SK-N-SH treated with all-trans-retinoic acid at 6 μM for 48 hours (cell line): ENCODE measurements around the gene RPAP3.
"Not testable (repeated sequence)": the region's sequence is repeated elsewhere in the genome, so short reads cannot be mapped to it uniquely, and the experiment has no call there.

Experiments
- BACH2 ChIP-seq: fragments of 250-450 bp; sonication (Bioruptor Pico); IDR thresholded peaks from 2 replicates; pipeline ENCODE4 v1.9.0; 2021; ENCODE audit warnings: mild to moderate bottlenecking, borderline replicate concordance
- PPARA ChIP-seq: fragments of 250-450 bp; sonication (Bioruptor Pico); IDR thresholded peaks from 2 replicates; pipeline ENCODE4 v1.5.0; 2020; ENCODE audit warnings: mild to moderate bottlenecking, borderline replicate concordance
- RARB ChIP-seq: fragments of 250-450 bp; sonication (Bioruptor Pico); IDR thresholded peaks from 2 replicates; pipeline ENCODE4 v1.8.0; 2021; ENCODE audit warnings: mild to moderate bottlenecking, moderate library complexity
- TCF4 ChIP-seq: fragments of 250-450 bp; sonication (Bioruptor Pico); IDR thresholded peaks from 2 replicates; pipeline ENCODE4 v1.8.0; 2021; ENCODE audit warnings: mild to moderate bottlenecking, moderate library complexity, borderline replicate concordance
- TF ChIP-seq, protein P1 (sequence below): fragments of 250-450 bp; sonication (Bioruptor Pico); IDR thresholded peaks from 2 replicates; pipeline ENCODE4 v1.8.0; 2020; ENCODE audit warnings: mild to moderate bottlenecking, moderate library complexity, borderline replicate concordance
- TF ChIP-seq, protein P2 (sequence below): fragments of 250-450 bp; sonication (Bioruptor Pico); IDR thresholded peaks from 2 replicates; pipeline ENCODE4 v1.8.0; 2021; ENCODE audit warnings: low read depth, mild to moderate bottlenecking, moderate library complexity, borderline replicate concordance

GRCh38 chr12:47667935-47668334, 37.9 kb downstream of the RPAP3 start:
- not testable (repeated sequence) for TF ChIP-seq TCF4, BACH2, RARB, PPARA
- TF ChIP-seq, protein P1, sequence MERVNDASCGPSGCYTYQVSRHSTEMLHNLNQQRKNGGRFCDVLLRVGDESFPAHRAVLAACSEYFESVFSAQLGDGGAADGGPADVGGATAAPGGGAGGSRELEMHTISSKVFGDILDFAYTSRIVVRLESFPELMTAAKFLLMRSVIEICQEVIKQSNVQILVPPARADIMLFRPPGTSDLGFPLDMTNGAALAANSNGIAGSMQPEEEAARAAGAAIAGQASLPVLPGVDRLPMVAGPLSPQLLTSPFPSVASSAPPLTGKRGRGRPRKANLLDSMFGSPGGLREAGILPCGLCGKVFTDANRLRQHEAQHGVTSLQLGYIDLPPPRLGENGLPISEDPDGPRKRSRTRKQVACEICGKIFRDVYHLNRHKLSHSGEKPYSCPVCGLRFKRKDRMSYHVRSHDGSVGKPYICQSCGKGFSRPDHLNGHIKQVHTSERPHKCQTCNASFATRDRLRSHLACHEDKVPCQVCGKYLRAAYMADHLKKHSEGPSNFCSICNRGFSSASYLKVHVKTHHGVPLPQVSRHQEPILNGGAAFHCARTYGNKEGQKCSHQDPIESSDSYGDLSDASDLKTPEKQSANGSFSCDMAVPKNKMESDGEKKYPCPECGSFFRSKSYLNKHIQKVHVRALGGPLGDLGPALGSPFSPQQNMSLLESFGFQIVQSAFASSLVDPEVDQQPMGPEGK (CRISPR knock-in tag) = not testable (repeated sequence)
- TF ChIP-seq, protein P2, sequence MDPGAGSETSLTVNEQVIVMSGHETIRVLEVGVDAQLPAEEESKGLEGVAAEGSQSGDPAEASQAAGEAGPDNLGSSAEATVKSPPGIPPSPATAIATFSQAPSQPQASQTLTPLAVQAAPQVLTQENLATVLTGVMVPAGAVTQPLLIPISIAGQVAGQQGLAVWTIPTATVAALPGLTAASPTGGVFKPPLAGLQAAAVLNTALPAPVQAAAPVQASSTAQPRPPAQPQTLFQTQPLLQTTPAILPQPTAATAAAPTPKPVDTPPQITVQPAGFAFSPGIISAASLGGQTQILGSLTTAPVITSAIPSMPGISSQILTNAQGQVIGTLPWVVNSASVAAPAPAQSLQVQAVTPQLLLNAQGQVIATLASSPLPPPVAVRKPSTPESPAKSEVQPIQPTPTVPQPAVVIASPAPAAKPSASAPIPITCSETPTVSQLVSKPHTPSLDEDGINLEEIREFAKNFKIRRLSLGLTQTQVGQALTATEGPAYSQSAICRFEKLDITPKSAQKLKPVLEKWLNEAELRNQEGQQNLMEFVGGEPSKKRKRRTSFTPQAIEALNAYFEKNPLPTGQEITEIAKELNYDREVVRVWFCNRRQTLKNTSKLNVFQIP (CRISPR knock-in tag) = not testable (repeated sequence)
